HUES64 (cell line): ENCODE measurements around the gene DNAJC11.
A peak's percentile ranks its signal among the peaks of the same experiment; 100 is the strongest.

ENCODE experiments used
- H3K27ac ChIP-seq: 2 replicates; pipeline ENCODE4 v1.7.0; 2013; ENCODE audit warnings: low read depth, low read length, inconsistent platforms
- H3K27me3 ChIP-seq: 2 replicates; pipeline ENCODE4 v1.6.1; 2013; ENCODE audit warnings: mild to moderate bottlenecking, low read length; ENCODE audit not compliant: insufficient read depth
- H3K36me3 ChIP-seq: 2 replicates; pipeline ENCODE4 v1.6.1; 2013; ENCODE audit warnings: mild to moderate bottlenecking, low read length; ENCODE audit not compliant: insufficient read depth
- H3K4me1 ChIP-seq: 2 replicates; pipeline ENCODE4 v1.6.1; 2013; ENCODE audit warnings: mild to moderate bottlenecking, low read length, moderate library complexity; ENCODE audit not compliant: insufficient read depth
- H3K4me3 ChIP-seq: 2 replicates; pipeline ENCODE4 v1.5.1; 2013; ENCODE audit warnings: mild to moderate bottlenecking, low read length, moderate library complexity
- H3K9ac ChIP-seq: 2 replicates; pipeline ENCODE4 v1.6.1; 2013; ENCODE audit warnings: mild to moderate bottlenecking, low read depth, low read length
- H3K9me3 ChIP-seq: 2 replicates; pipeline ENCODE4 v1.6.1; 2013; ENCODE audit warnings: low read depth, low read length; ENCODE audit not compliant: insufficient read depth
- WGBS: fragments of 150-250, 120-280 bp; methylation state at CpG from one replicate; pipeline ENCODE4 v1.1.7; 2013; ENCODE audit warnings: missing lambda C conversion rate; 5-methylcytosine and 5-hydroxymethylcytosine counted together

The DNAJC11 gene

GRCh38 chr1:6623269-6623965 lies 78.2 kb downstream of the DNAJC11 start:
- Histone ChIP-seq H3K27ac (no peak overlapping the region), H3K9ac (no peak overlapping the region), H3K4me1 (0 out of 2 replicates have a peak, but pooled peaks cover 2% of the 10 kb centered on the region), H3K36me3 (peaks cover 71% of the 10 kb centered on the region), H3K27me3 (no peaks in the 10 kb centered on the region), H3K9me3 (no peaks in the 10 kb centered on the region), H3K4me3 (no peak overlapping the region)
- WGBS, result 93% methylated on average over 14 of the region's 14 CpGs

GRCh38 chr1:6622396-6623152 lies 79.0 kb downstream of the DNAJC11 start:
- 0 out of 2 replicates have a peak, but pooled peaks cover 2% of the 10 kb centered on the region for H3K4me1 ChIP-seq
- H3K36me3 ChIP-seq, result peaks cover 71% of the 10 kb centered on the region
- H3K27me3 ChIP-seq, result no peaks in the 10 kb centered on the region
- H3K9ac ChIP-seq, result no peak overlapping the region
- WGBS, result 93% methylated on average over 10 of the region's 10 CpGs
- H3K27ac ChIP-seq, result no peak overlapping the region
- H3K9me3 ChIP-seq, result no peaks in the 10 kb centered on the region
- no peak overlapping the region for H3K4me3 ChIP-seq

GRCh38 chr1:6621429-6622391 lies 79.9 kb downstream of the DNAJC11 start:
- no peak overlapping the region for H3K9ac ChIP-seq
- no peak overlapping the region for H3K27ac ChIP-seq
- H3K9me3 ChIP-seq, result no peaks in the 10 kb centered on the region
- H3K36me3 ChIP-seq, result peaks cover 71% of the 10 kb centered on the region
- no peak overlapping the region for H3K4me3 ChIP-seq
- H3K27me3 ChIP-seq, result no peaks in the 10 kb centered on the region
- 0 out of 2 replicates have a peak, but pooled peaks cover 2% of the 10 kb centered on the region for H3K4me1 ChIP-seq
- 95% methylated on average over 41 of the region's 41 CpGs for WGBS

- no peak overlapping the region for H3K9ac ChIP-seq
- no peaks in the 10 kb centered on the region for H3K9me3 ChIP-seq
- H3K4me3 ChIP-seq, result no peak overlapping the region
- H3K4me1 ChIP-seq, result 0 out of 2 replicates have a peak, but pooled peaks cover 1% of the 10 kb centered on the region
- no peak overlapping the region for H3K27ac ChIP-seq
- no peaks in the 10 kb centered on the region for H3K27me3 ChIP-seq
- H3K36me3 ChIP-seq, result peaks cover 74% of the 10 kb centered on the region
- WGBS, result 95% methylated on average over 4 of the region's 4 CpGs
Measured at GRCh38 chr1:6619045-6619444, 82.6 kb downstream of the DNAJC11 start.

GRCh38 chr1:6614929-6615785 lies 86.5 kb downstream of the DNAJC11 start:
- Histone ChIP-seq H3K4me1 (no peaks in the 10 kb centered on the region; the same call in 1 of the 2 replicates), H3K9ac (peak overlapping the region; percentile 73), H3K4me3 (peak overlapping the region; percentile 84), H3K36me3 (peaks cover 36% of the 10 kb centered on the region), H3K27me3 (peaks cover 10% of the 10 kb centered on the region), H3K9me3 (no peaks in the 10 kb centered on the region), H3K27ac (peak overlapping the region; percentile 55; the same call in 1 of the 2 replicates)
- 1% methylated on average over 78 of the region's 82 CpGs for WGBS

GRCh38 chr1:6614019-6614928 lies 87.3 kb downstream of the DNAJC11 start:
- WGBS, result under 1% methylated on average over 79 of the region's 117 CpGs
- no peaks in the 10 kb centered on the region; the same call in none of the 2 replicates for H3K4me1 ChIP-seq
- H3K27ac ChIP-seq, result peak overlapping the region; percentile 91

GRCh38 chr1:6613361-6614018 lies 88.1 kb downstream of the DNAJC11 start, which contains the start of gene PHF13:
TSS of gene PHF13 (plus strand) at chr1:6613731. CDS start at chr1:6614067, 336 bp downstream.
- Histone ChIP-seq H3K4me3 (peak within 1 kb of the TSS; percentile 84), H3K9ac (peak within 1 kb of the TSS; percentile 78), H3K36me3 (peaks cover 20% of the 10 kb centered on the region), H3K9me3 (no peaks in the 10 kb centered on the region), H3K4me1 (no peaks in the 10 kb centered on the region; the same call in none of the 2 replicates), H3K27me3 (peaks cover 10% of the 10 kb centered on the region), H3K27ac (peak within 1 kb of the TSS; percentile 91)
- WGBS, result under 1% methylated on average over 81 of the region's 84 CpGs

More at GRCh38 chr1:6614019-6614928, 87.3 kb downstream of the DNAJC11 start:
- Histone ChIP-seq H3K4me3 (peak overlapping the region; percentile 84), H3K27me3 (peaks cover 10% of the 10 kb centered on the region), H3K9me3 (no peaks in the 10 kb centered on the region), H3K36me3 (peaks cover 27% of the 10 kb centered on the region), H3K9ac (peak overlapping the region; percentile 78)

GRCh38 chr1:6612641-6613360 lies 88.8 kb downstream of the DNAJC11 start:
- peaks cover 10% of the 10 kb centered on the region for H3K27me3 ChIP-seq
- H3K4me1 ChIP-seq, result no peaks in the 10 kb centered on the region; the same call in none of the 2 replicates
- peak overlapping the region; percentile 35 for H3K9ac ChIP-seq
- no peaks in the 10 kb centered on the region for H3K9me3 ChIP-seq
- H3K36me3 ChIP-seq, result peaks cover 13% of the 10 kb centered on the region
- peak overlapping the region; percentile 75 for H3K4me3 ChIP-seq
- WGBS, result 2% methylated on average over 67 of the region's 67 CpGs
- H3K27ac ChIP-seq, result peak overlapping the region; percentile 83; the same call in 1 of the 2 replicates
